ENCODE measurements around the gene CLTCL1.
"Not testable (repeated sequence)": the region's sequence is repeated elsewhere in the genome, so short reads cannot be mapped to it uniquely, and the experiment has no call there.

CLTCL1 gene

DNA sequence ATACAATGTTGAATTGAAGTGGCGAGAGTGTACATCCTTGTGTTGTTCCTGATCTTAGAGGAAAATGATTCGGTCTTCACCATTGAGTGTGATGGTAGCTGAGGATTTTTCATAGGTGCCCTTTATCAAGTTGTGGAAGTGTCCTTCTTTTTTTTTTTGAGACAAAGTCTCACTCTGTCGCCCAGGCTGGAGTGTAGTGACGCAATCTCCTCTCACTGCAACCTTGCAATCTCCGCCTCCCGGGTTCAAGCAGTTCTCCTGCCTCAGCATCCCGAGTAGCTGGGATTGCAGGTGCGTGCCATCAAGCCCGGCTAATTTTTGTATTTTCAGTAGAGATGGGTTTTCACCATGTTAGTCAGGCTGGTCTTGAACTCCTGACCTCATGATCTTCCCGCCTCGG is 132.9 kb downstream of the CLTCL1 start:
- not testable (repeated sequence) for H3K36me3 ChIP-seq (ENCODE audit: control insufficient read depth, insufficient read depth, low read length); H3K27ac ChIP-seq (ENCODE audit: insufficient read depth, low read length, poor library complexity, severe bottlenecking); DNase-seq; H3K4me3 ChIP-seq (ENCODE audit: insufficient read depth, low read depth, low read length, poor library complexity, severe bottlenecking); H3K4me1 ChIP-seq (ENCODE audit: control insufficient read depth, insufficient read depth, low read length, poor library complexity, severe bottlenecking); H3K27me3 ChIP-seq (replicated peaks; ENCODE audit: control insufficient read depth, insufficient read depth, low read length, poor library complexity, severe bottlenecking); H3K9me3 ChIP-seq (ENCODE audit: control insufficient read depth, low read length)

DNA sequence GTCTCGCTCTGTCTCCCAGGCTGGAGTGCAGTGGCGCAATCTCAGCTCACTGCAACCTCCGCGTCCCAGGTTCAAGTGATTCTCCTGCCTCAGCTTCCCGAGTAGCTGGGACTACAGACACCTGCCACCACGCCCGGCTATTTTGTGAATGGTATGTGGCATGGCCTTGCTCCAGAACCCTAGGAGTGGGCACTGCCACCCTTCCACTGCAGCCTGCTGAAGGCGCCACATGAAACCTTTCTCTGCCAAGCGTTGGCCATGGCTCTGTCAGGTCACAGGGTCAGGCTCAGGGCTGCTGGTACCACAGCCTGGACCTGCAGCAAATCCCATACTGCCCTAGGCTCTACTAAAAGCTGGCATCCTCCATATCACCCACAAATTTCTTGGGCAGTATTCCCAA is 135.4 kb downstream of the CLTCL1 start:
- not testable (repeated sequence) for H3K9me3 ChIP-seq (ENCODE audit: control insufficient read depth, low read length)

DNA sequence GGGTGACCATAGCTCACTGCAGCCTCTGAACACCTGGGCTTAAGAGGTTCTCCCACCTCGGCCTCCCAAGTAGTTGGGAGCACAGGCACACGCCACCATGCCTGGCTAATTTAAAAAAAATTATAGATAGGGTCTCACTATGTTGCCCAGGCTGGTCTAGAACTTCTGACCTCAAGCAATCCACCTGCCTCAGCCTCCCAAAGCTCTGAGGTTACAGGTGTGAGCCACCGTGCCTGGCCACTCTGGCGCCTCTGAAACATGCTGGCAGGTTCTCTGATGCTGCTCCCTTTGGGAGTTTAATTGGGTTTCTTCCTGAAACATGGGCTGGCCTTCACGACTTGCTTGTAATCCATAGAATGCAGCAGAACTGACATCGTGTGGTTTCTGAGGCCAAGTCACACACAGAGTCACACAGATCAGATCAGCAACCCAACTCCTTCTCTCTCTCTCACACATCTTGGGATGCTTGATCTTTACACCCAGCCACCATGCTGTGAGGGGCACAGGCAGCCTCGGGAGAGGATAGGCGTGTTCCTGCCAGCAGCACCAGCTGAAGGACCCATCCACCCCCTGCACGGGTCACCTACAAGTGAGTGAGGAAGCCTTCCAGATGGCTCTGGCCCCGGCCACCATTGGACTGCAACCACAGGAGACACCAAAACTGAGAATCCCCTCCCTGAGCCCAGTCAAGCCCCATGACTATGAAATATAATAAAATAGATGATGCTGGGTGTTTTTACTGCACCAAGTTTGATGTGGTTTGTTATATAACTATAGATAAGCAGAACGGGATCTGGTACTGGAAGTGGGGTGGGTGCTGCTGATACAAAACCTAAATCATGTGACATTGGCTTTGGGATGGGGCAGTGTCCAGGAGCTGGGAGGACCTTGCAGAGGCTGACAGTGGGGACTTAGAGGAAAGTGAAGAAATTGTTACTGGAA is 138.3 kb downstream of the CLTCL1 start:
- peaks cover 36% of the 10 kb centered on the region for H3K27me3 ChIP-seq (replicated peaks; ENCODE audit: control insufficient read depth, insufficient read depth, low read length, poor library complexity, severe bottlenecking)
- peaks cover 15% of the 10 kb centered on the region for H3K4me1 ChIP-seq (ENCODE audit: control insufficient read depth, insufficient read depth, low read length, poor library complexity, severe bottlenecking)
- no peak overlapping the region for H3K4me3 ChIP-seq (ENCODE audit: insufficient read depth, low read depth, low read length, poor library complexity, severe bottlenecking)
- no peak for DNase-seq
- H3K36me3 ChIP-seq (ENCODE audit: control insufficient read depth, insufficient read depth, low read length), result no peaks in the 10 kb centered on the region
- no peaks in the 10 kb centered on the region for H3K9me3 ChIP-seq (ENCODE audit: control insufficient read depth, low read length)
- no peak overlapping the region for H3K27ac ChIP-seq (ENCODE audit: insufficient read depth, low read length, poor library complexity, severe bottlenecking)

More for the DNA sequence above, 135.4 kb downstream of the CLTCL1 start:
- not testable (repeated sequence) for H3K4me3 ChIP-seq (ENCODE audit: insufficient read depth, low read depth, low read length, poor library complexity, severe bottlenecking); DNase-seq; H3K27ac ChIP-seq (ENCODE audit: insufficient read depth, low read length, poor library complexity, severe bottlenecking); H3K4me1 ChIP-seq (ENCODE audit: control insufficient read depth, insufficient read depth, low read length, poor library complexity, severe bottlenecking); H3K36me3 ChIP-seq (ENCODE audit: control insufficient read depth, insufficient read depth, low read length)
- H3K27me3 ChIP-seq (replicated peaks; ENCODE audit: control insufficient read depth, insufficient read depth, low read length, poor library complexity, severe bottlenecking), result peaks cover 18% of the 10 kb centered on the region

DNA sequence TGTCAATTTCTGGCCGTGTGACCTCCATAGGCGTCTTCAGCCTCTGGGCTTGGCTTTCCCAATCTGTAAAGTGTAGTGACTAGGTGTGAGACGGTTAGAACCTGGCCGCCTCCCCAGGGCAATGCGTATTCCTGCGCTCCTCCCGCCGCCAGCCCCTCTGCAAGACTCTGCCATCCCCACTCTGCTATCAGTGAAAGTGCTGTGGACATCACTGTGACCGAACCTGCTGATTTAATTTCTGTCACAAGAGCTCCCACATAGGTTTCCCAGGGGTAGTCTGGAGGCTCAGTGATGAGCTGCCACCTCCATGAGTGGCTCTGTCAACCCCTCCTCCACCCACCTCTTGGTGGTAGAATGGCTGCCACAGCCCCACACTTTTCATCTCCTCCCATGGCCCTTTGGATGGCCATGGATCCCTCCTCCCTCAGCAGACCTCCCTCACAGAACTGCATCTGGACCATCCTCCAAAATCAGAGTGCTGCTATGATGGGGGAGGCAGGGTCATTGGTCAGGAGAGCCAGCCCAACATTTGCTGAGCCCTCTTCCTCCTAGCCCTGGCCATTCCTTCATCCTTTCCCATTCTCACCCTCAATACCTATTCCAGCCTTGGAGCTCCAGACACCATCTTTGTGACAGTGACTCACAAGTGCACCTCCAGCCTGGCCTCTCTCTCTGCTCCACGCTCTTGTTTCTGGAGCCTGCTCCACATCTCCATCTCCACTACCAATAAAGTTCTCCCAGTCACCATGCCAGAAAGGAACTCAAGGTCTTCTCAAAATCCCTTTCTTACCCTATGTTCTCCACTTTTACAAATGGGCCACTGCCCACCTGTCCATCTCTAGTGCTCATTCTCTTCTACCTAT is 140.0 kb downstream of the CLTCL1 start:
- peaks cover 36% of the 10 kb centered on the region for H3K27me3 ChIP-seq (replicated peaks; ENCODE audit: control insufficient read depth, insufficient read depth, low read length, poor library complexity, severe bottlenecking)
- H3K4me1 ChIP-seq (ENCODE audit: control insufficient read depth, insufficient read depth, low read length, poor library complexity, severe bottlenecking), result peaks cover 15% of the 10 kb centered on the region
- H3K36me3 ChIP-seq (ENCODE audit: control insufficient read depth, insufficient read depth, low read length), result no peaks in the 10 kb centered on the region
- DNase-seq, result no peak
- no peak overlapping the region for H3K4me3 ChIP-seq (ENCODE audit: insufficient read depth, low read depth, low read length, poor library complexity, severe bottlenecking)
- no peak overlapping the region for H3K27ac ChIP-seq (ENCODE audit: insufficient read depth, low read length, poor library complexity, severe bottlenecking)
- H3K9me3 ChIP-seq (ENCODE audit: control insufficient read depth, low read length), result no peaks in the 10 kb centered on the region

DNA sequence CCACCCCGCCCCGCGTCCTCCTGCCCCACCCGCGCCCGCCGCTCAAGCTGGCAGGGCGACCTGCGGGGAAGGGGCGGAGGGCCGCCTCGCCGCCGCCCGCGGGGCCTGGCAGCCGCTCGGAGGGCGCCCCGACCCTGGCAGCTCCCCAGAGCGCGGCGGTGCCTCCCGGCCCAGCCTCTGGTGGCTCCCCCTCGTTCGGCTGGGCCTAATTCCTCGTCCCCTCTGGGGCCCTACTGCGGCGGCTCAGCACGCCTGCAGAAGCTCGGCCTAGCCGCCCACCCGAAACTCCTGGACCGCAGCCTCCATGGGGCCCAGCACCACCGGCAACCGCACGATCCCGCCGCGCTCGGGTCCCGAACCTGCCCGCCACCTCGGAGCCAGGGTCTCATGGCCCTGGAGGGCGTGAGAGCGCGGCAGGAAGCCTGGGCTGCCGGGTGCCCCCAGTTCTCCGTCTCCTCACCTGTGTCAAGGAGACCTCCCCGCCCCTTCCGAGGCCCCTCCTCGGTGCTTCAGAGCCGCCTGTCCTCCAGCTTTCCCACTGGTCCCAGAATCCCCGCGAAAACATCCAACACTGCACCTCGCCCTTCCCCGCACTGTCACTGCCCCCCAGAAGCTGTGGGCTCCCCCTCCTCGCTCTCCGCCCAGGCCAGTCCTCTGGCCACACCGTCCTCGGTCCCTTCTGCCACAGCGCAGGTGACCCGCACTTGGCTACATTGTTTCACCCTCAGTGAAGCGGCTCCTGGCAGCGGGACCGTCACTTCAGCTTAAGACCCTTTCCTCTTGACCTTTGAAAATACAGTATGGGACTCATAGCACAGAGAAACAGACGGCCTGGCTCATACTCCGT is 140.8 kb downstream of the CLTCL1 start:
- Histone ChIP-seq H3K27me3 (replicated peaks; ENCODE audit: control insufficient read depth, insufficient read depth, low read length, poor library complexity, severe bottlenecking) (peaks cover 36% of the 10 kb centered on the region), H3K9me3 (ENCODE audit: control insufficient read depth, low read length) (no peaks in the 10 kb centered on the region)

DNA sequence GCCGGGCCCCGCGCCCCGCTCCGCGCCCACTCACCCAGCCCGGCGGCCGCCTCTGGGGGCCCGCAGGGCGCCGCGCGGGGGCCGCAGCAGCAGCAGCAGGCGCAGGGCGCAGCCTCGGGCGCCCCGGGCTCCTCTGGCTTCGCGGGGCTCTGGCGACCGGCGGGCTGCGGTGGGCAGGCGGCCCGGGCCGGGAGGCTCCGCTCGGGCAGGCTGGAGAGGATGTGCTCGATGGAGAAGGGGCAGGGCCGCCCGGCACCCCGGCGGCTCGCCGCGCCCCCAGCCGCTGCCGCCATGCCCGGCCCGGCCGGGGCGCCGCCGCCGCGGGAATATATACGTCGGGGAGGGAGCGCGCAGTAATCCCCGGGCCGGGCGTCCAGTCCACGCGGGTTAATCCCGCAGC is 141.5 kb downstream of the CLTCL1 start, which contains the start of gene GSC2:
GSC2 (minus strand) TSS at position 302 of the 400 bp plus-strand sequence; CDS start at position 293, 9 bp downstream.
- peaks cover 36% of the 10 kb centered on the region for H3K27me3 ChIP-seq (replicated peaks; ENCODE audit: control insufficient read depth, insufficient read depth, low read length, poor library complexity, severe bottlenecking)
- H3K36me3 ChIP-seq (ENCODE audit: control insufficient read depth, insufficient read depth, low read length), result no peaks in the 10 kb centered on the region
- H3K4me3 ChIP-seq (ENCODE audit: insufficient read depth, low read depth, low read length, poor library complexity, severe bottlenecking), result peak within 1 kb of the TSS; percentile 32
- no peak for DNase-seq
- H3K9me3 ChIP-seq (ENCODE audit: control insufficient read depth, low read length), result no peaks in the 10 kb centered on the region
- H3K27ac ChIP-seq (ENCODE audit: insufficient read depth, low read length, poor library complexity, severe bottlenecking), result no peak within 1 kb of the TSS
- peaks cover 15% of the 10 kb centered on the region for H3K4me1 ChIP-seq (ENCODE audit: control insufficient read depth, insufficient read depth, low read length, poor library complexity, severe bottlenecking)

More for the DNA sequence above, 140.8 kb downstream of the CLTCL1 start:
- peaks cover 15% of the 10 kb centered on the region for H3K4me1 ChIP-seq (ENCODE audit: control insufficient read depth, insufficient read depth, low read length, poor library complexity, severe bottlenecking)
- no peaks in the 10 kb centered on the region for H3K36me3 ChIP-seq (ENCODE audit: control insufficient read depth, insufficient read depth, low read length)
- no peak for DNase-seq
- no peak overlapping the region for H3K27ac ChIP-seq (ENCODE audit: insufficient read depth, low read length, poor library complexity, severe bottlenecking)
- H3K4me3 ChIP-seq (ENCODE audit: insufficient read depth, low read depth, low read length, poor library complexity, severe bottlenecking), result no peak overlapping the region

DNA sequence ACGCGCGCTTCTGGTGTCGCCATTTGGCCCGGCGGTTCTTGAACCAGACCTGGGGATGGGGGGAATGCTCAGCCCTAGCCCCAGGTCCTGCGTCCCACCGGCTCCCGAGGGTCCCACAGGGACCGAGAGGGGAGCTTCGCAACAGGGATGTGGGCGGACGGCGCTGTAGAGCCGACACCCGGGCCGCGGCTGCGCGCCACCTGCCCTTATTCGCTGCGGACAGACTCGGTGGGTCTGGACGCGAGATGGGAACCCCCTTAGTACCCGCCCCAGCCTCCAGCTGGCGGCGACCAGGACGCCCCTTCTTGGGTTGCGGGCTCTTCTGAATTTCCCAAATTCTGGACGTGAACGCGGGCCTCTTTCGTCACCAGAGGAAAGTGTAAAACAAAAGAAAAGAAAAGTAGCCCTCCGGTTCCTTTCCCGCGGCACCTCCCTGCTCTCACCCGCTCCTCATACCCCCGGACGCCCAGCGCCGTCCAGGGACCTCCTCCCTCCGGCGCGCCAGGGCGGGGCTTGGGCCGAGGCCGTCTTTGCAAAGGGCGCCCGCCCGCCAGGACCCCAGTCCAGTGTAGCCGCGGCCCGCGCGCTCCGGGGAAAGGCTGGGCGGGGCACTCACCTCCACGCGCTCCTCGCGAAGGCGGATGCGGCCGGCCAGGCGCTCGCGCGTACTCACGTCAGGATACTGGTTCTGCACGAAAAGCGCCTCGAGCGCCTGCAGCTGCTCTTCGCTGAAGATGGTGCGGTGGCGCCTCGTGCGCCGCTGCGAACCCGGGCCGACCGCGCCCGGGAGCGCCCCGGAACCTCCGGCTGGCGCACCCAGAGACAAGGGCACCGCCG is 142.3 kb downstream of the CLTCL1 start:
- no peaks in the 10 kb centered on the region for H3K36me3 ChIP-seq (ENCODE audit: control insufficient read depth, insufficient read depth, low read length)
- no peaks in the 10 kb centered on the region for H3K9me3 ChIP-seq (ENCODE audit: control insufficient read depth, low read length)
- no peak overlapping the region for H3K27ac ChIP-seq (ENCODE audit: insufficient read depth, low read length, poor library complexity, severe bottlenecking)
- H3K4me3 ChIP-seq (ENCODE audit: insufficient read depth, low read depth, low read length, poor library complexity, severe bottlenecking), result peak overlapping the region; percentile 32
- peaks cover 15% of the 10 kb centered on the region for H3K4me1 ChIP-seq (ENCODE audit: control insufficient read depth, insufficient read depth, low read length, poor library complexity, severe bottlenecking)
- peak in 1 of 3 donors; percentile 11 for DNase-seq
- H3K27me3 ChIP-seq (replicated peaks; ENCODE audit: control insufficient read depth, insufficient read depth, low read length, poor library complexity, severe bottlenecking), result peaks cover 36% of the 10 kb centered on the region

DNA sequence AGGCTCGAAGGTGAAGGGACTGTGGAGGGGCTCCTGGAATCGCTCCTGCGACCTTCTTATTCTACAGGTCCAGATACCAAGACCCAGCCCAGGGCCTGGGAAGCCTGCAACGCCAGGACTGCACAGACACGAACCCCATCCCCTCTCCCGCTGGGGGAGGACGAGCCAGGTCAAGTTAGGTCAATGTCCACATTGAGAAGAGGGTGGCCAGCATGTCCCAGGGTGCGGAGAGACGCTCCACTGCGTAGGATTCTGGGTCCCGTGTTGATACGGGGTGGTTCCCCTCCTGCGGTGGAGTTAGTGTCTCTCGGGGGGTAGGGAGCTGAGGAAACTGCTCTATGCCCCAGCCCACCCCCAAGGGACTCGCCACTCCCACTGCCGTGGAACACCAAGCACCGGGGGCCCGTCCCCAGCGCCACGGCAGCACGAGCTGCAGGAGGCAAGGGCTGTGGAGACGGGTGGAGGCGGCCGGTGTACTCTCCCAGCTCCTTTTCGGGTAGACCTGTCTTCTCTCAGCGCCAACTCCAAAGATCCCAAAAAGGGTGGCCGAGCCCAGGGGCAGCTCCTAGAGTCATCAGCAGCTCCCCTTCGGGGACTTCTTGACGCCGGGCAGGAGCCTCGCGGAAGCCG is 143.0 kb downstream of the CLTCL1 start:
- no peak overlapping the region for H3K4me3 ChIP-seq (ENCODE audit: insufficient read depth, low read depth, low read length, poor library complexity, severe bottlenecking)
- no peaks in the 10 kb centered on the region for H3K36me3 ChIP-seq (ENCODE audit: control insufficient read depth, insufficient read depth, low read length)
- H3K4me1 ChIP-seq (ENCODE audit: control insufficient read depth, insufficient read depth, low read length, poor library complexity, severe bottlenecking), result peaks cover 19% of the 10 kb centered on the region
- H3K9me3 ChIP-seq (ENCODE audit: control insufficient read depth, low read length), result no peaks in the 10 kb centered on the region
- DNase-seq, result no peak
- H3K27me3 ChIP-seq (replicated peaks; ENCODE audit: control insufficient read depth, insufficient read depth, low read length, poor library complexity, severe bottlenecking), result peaks cover 33% of the 10 kb centered on the region
- no peak overlapping the region for H3K27ac ChIP-seq (ENCODE audit: insufficient read depth, low read length, poor library complexity, severe bottlenecking)
